Measurements from ENCODE around the gene PMM1.

The PMM1 gene

GRCh38 chr22:41543854-41544670 is 45.6 kb downstream of the PMM1 start, which contains the start of gene POLR3H:
Gene POLR3H (minus strand): TSS chr22:41544470. CDS start chr22:41544101, 369 bp downstream.
- Histone ChIP-seq H3K4me1 (ENCODE audit: insufficient read depth, low read length) (peaks cover 6% of the 10 kb centered on the region; the same call in 1 of the 2 replicates), H3K36me3 (ENCODE audit: insufficient read depth, low read length) (no peaks in the 10 kb centered on the region)

DNA sequence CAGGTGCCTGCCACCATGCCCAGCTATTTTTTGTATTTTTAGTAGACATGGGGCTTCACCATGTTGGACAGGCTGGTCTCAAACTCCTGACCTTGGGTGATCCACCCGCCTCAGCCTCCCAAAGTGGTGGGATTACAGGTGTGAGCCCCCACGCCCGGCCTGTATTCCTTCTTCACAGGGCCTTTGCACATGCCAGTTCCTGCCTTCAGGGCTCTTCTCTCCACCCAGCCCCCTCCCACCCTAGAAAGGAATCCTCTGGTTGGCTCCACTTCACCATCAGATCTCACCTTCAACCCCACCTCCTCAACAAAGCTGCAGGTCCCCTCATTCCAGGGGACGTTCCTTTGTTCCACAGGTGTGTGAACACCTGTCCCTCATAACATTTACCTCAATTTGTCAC is 47.4 kb downstream of the PMM1 start:
- no peak overlapping the region for H3K9ac ChIP-seq (ENCODE audit: low read depth, low read length)
- peaks cover 6% of the 10 kb centered on the region; the same call in 1 of the 2 replicates for H3K4me1 ChIP-seq (ENCODE audit: insufficient read depth, low read length)
- no peaks in the 10 kb centered on the region for H3K9me3 ChIP-seq (ENCODE audit: control insufficient read depth, insufficient read depth, low read length)
- H3K36me3 ChIP-seq (ENCODE audit: insufficient read depth, low read length), result no peaks in the 10 kb centered on the region

More at GRCh38 chr22:41543854-41544670, 45.6 kb downstream of the PMM1 start, which contains the start of gene POLR3H:
- no peaks in the 10 kb centered on the region for H3K9me3 ChIP-seq (ENCODE audit: control insufficient read depth, insufficient read depth, low read length)
- peak within 1 kb of the TSS; percentile 91 for H3K9ac ChIP-seq (ENCODE audit: low read depth, low read length)

- Histone ChIP-seq H3K36me3 (ENCODE audit: insufficient read depth, low read length) (no peaks in the 10 kb centered on the region), H3K9me3 (ENCODE audit: control insufficient read depth, insufficient read depth, low read length) (no peaks in the 10 kb centered on the region), H3K4me1 (ENCODE audit: insufficient read depth, low read length) (peaks cover 6% of the 10 kb centered on the region; the same call in 1 of the 2 replicates), H3K9ac (ENCODE audit: low read depth, low read length) (no peak overlapping the region)
Measured at GRCh38 chr22:41541484-41541883, 48.2 kb downstream of the PMM1 start.

DNA sequence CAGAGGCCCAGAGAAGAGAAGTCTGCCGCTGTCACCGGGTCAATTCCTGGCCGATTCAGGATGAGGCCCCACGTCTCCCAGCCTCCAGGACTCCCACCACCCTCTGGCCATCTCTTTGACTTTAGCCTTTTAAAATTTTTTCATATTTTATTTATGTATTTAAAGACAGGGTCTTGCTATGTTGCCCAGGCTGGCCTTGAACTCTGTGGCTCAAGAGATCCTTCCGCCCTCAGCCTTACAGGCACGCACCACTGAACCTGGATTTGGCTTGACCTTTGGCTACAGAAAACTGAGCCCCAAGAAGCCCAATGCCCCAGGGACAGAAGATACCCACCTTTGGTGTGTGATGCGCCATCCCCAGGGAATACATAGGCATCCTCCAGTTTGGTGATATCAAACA is 49.3 kb downstream of the PMM1 start:
- no peak overlapping the region for H3K9ac ChIP-seq (ENCODE audit: low read depth, low read length)
- peaks cover 6% of the 10 kb centered on the region; the same call in 1 of the 2 replicates for H3K4me1 ChIP-seq (ENCODE audit: insufficient read depth, low read length)
- H3K36me3 ChIP-seq (ENCODE audit: insufficient read depth, low read length), result no peaks in the 10 kb centered on the region
- H3K9me3 ChIP-seq (ENCODE audit: control insufficient read depth, insufficient read depth, low read length), result no peaks in the 10 kb centered on the region

- H3K36me3 ChIP-seq (ENCODE audit: insufficient read depth, low read length), result no peaks in the 10 kb centered on the region
- H3K9ac ChIP-seq (ENCODE audit: low read depth, low read length), result no peak overlapping the region
- no peaks in the 10 kb centered on the region for H3K9me3 ChIP-seq (ENCODE audit: control insufficient read depth, insufficient read depth, low read length)
- peaks cover 3% of the 10 kb centered on the region; the same call in 1 of the 2 replicates for H3K4me1 ChIP-seq (ENCODE audit: insufficient read depth, low read length)
Measured at GRCh38 chr22:41540006-41540315, 49.7 kb downstream of the PMM1 start.

GRCh38 chr22:41539146-41540005 is 50.3 kb downstream of the PMM1 start:
- H3K4me1 ChIP-seq (ENCODE audit: insufficient read depth, low read length), result no peaks in the 10 kb centered on the region
- H3K9ac ChIP-seq (ENCODE audit: low read depth, low read length), result no peak overlapping the region
- H3K36me3 ChIP-seq (ENCODE audit: insufficient read depth, low read length), result no peaks in the 10 kb centered on the region
- H3K9me3 ChIP-seq (ENCODE audit: control insufficient read depth, insufficient read depth, low read length), result no peaks in the 10 kb centered on the region

- Histone ChIP-seq H3K4me1 (ENCODE audit: insufficient read depth, low read length) (no peaks in the 10 kb centered on the region), H3K36me3 (ENCODE audit: insufficient read depth, low read length) (no peaks in the 10 kb centered on the region), H3K9ac (ENCODE audit: low read depth, low read length) (no peak overlapping the region), H3K9me3 (ENCODE audit: control insufficient read depth, insufficient read depth, low read length) (no peaks in the 10 kb centered on the region)
Measured at GRCh38 chr22:41538583-41538982, 51.1 kb downstream of the PMM1 start.

DNA sequence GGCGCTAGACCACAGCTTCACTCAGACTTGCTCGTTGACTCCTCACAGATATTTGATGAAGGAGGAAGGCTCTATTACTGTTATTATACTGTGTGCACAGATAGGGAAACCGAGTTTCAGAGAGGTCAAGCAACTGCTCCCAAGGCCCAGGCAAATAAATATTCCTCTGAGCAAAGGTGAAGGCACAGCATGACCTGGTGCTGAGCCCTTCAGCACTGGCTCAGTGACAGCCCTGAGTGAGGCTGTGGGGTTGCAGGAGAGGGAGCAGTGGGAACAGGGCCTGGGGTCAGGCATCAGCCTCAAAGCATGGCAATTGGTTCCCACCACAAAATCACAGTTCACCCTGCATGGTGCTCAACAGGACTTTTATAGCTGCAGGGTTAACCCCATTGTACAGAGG is 52.4 kb downstream of the PMM1 start:
- peaks cover 4% of the 10 kb centered on the region; the same call in 1 of the 2 replicates for H3K4me1 ChIP-seq (ENCODE audit: insufficient read depth, low read length)
- H3K36me3 ChIP-seq (ENCODE audit: insufficient read depth, low read length), result no peaks in the 10 kb centered on the region
- H3K9ac ChIP-seq (ENCODE audit: low read depth, low read length), result no peak overlapping the region
- H3K9me3 ChIP-seq (ENCODE audit: control insufficient read depth, insufficient read depth, low read length), result no peaks in the 10 kb centered on the region

- Histone ChIP-seq H3K9me3 (ENCODE audit: control insufficient read depth, insufficient read depth, low read length) (no peaks in the 10 kb centered on the region), H3K36me3 (ENCODE audit: insufficient read depth, low read length) (peaks cover 3% of the 10 kb centered on the region; the same call in 1 of the 2 replicates), H3K9ac (ENCODE audit: low read depth, low read length) (no peak overlapping the region), H3K4me1 (ENCODE audit: insufficient read depth, low read length) (peaks cover 4% of the 10 kb centered on the region; the same call in 1 of the 2 replicates)
Measured at GRCh38 chr22:41535244-41535643, 54.4 kb downstream of the PMM1 start.

GRCh38 chr22:41534219-41534618 is 55.4 kb downstream of the PMM1 start:
- Histone ChIP-seq H3K9me3 (ENCODE audit: control insufficient read depth, insufficient read depth, low read length) (no peaks in the 10 kb centered on the region), H3K4me1 (ENCODE audit: insufficient read depth, low read length) (peaks cover 4% of the 10 kb centered on the region; the same call in 1 of the 2 replicates), H3K9ac (ENCODE audit: low read depth, low read length) (no peak overlapping the region), H3K36me3 (ENCODE audit: insufficient read depth, low read length) (peaks cover 3% of the 10 kb centered on the region; the same call in 1 of the 2 replicates)

DNA sequence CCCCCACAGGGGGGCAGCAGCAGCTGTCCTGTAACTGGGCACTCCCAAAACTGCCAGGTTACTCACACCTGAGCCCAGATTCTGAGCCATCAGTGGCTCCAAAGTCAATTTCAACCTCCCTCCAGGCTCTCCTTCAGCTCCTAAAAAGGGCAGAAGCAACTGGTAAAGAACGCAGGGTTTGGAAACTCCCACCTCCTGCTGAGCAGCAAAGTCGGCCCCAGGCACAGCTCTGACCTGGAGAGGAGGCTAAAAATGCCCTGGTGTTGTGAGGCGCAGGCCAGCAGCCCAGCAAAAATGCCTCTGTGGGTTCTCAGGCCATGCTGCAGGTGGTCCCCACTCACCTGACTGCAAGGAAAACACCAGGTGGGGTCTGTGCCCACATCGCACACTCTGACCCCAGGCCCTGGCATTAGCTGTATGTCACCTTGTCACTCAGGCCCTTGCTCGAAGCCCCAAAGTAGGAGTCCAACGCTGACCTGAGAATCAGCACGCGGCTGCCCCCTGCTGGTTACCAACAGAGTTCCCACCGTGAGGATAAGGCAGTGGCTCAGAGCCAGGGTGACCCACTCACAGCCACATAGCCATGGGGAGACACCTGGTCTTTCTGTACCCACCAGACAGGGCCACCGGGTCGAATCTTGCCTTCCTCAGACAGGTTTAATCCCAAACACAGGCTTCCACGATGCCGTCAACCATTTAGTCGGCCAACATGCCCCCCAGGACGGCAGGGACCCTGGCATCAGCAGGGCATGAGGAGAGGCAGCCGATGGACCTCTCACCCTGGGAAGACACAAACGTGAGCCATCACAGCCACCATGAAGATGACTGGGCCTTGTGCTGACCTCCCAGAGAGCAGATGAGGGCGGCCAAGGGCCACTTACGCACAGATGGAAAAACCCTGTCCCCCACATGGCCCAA is 56.5 kb downstream of the PMM1 start:
- no peak overlapping the region for H3K9ac ChIP-seq (ENCODE audit: low read depth, low read length)
- peaks cover 4% of the 10 kb centered on the region; the same call in 1 of the 2 replicates for H3K4me1 ChIP-seq (ENCODE audit: insufficient read depth, low read length)
- no peaks in the 10 kb centered on the region for H3K9me3 ChIP-seq (ENCODE audit: control insufficient read depth, insufficient read depth, low read length)
- H3K36me3 ChIP-seq (ENCODE audit: insufficient read depth, low read length), result peaks cover 5% of the 10 kb centered on the region

DNA sequence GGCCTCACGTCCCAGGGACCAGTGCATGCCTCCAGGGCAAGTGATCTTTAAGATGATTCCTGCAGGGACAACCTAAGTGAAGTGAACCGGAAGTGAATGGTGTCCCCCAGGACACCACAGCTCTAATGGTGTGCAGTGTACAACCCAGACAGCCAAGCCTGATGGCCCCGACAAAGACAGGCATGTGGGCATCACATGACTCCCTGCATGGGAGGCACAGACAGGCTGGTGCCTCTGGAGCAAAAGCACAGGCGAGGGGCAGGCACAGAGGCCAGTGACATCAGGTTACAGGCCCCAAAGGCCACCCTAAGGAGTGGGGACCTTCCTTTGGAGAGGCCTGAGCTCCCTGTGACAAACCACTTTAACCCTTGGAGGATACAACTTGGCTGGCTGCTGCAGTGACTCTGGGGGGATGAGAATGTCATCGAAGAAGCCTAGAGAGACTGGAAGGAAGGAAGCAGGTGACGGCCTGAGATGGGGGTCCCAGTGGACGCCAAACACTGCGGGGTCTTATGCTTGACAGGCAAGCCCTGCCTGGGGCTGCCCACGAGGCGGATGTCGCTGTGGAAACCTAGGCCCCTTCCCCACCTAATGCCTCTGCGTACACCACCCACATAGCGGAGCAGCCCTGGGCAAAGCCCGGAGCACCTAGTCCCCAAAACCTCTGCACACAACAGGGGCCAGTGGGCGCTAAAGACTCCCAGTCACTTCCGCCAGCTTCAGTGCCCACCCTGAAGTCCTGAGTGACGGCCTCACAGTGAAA is 57.7 kb downstream of the PMM1 start:
- Histone ChIP-seq H3K36me3 (ENCODE audit: insufficient read depth, low read length) (peaks cover 10% of the 10 kb centered on the region), H3K9me3 (ENCODE audit: control insufficient read depth, insufficient read depth, low read length) (no peaks in the 10 kb centered on the region), H3K9ac (ENCODE audit: low read depth, low read length) (no peak overlapping the region), H3K4me1 (ENCODE audit: insufficient read depth, low read length) (peaks cover 4% of the 10 kb centered on the region; the same call in 1 of the 2 replicates)
